GM12892 (cell line): ENCODE measurements around the gene APOM. TPM values are rescaled to one million over a fixed set of nuclear protein-coding genes. Genes with fewer than 3 reads are reported as not detected.

Experiments used
- DNase-seq: peaks from one replicate; pipeline ENCODE4 v3.0.0; 2011; ENCODE audit not compliant: insufficient read length
- FAIRE-seq: peaks from 2 replicates; lab custom pipeline; 2011; peaks lifted over from hg19 to GRCh38; lab: Jason Lieb, UNC
- POLR2A ChIP-seq: IDR thresholded peaks from 2 replicates; pipeline ENCODE4 v1.6.1; 2011; ENCODE audit warnings: low read depth, low read length, control low read depth
- POLR2AphosphoS5 ChIP-seq: IDR thresholded peaks from 2 replicates; pipeline ENCODE4 v1.6.1; 2011; ENCODE audit warnings: low read depth, low read length, control low read depth
- TAF1 ChIP-seq: IDR thresholded peaks from 2 replicates; pipeline ENCODE4 v1.6.1; 2011; ENCODE audit warnings: low read depth, mild to moderate bottlenecking, control low read depth, low read length, borderline replicate concordance
- polyA plus RNA-seq: library from polyadenylated mRNA; unstranded; fragments of >200 nt; gene quantifications from one replicate; pipeline ENCODE4 v1.2.1, GENCODE V29; 2012; ENCODE audit warnings: missing spikeins, inconsistent platforms; ENCODE audit not compliant: missing spikeins

The APOM gene
- polyA plus RNA-seq: 5.6 TPM

- no peak for FAIRE-seq
- TF ChIP-seq POLR2AphosphoS5 (no peak), TAF1 (no peak), POLR2A (no peak)
These were observed at the start of gene APOM for GRCh38 chr6:31655349-31656237. TSS of gene APOM (plus strand) at chr6:31655894. CDS start at chr6:31655967, 73 bp downstream.

DNA sequence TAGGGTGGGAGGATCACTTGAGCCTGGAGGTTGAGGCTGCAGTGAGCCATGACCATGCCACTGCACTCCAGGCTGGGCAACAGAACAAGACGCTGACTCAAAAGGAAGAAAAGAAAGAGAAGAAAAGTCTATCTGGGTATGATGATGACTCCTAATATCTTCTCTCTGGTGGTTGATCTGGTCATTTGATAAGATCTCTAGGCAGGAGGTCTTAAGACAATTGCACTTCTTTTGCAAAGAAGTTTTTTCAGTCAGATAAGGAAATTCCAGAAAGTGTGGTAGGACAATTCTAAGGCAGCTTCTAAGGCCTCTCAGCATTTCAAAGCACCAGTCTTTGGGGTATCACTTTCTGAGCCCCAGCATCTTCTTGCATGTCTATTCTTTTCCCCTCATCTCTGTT is 48.4 kb upstream of the APOM start:
- FAIRE-seq: no peak
- no peak for DNase-seq
- TF ChIP-seq TAF1 (no peak), POLR2AphosphoS5 (no peak), POLR2A (no peak)

More at GRCh38 chr6:31655349-31656237, at the start of gene APOM:
- no peak for DNase-seq

DNA sequence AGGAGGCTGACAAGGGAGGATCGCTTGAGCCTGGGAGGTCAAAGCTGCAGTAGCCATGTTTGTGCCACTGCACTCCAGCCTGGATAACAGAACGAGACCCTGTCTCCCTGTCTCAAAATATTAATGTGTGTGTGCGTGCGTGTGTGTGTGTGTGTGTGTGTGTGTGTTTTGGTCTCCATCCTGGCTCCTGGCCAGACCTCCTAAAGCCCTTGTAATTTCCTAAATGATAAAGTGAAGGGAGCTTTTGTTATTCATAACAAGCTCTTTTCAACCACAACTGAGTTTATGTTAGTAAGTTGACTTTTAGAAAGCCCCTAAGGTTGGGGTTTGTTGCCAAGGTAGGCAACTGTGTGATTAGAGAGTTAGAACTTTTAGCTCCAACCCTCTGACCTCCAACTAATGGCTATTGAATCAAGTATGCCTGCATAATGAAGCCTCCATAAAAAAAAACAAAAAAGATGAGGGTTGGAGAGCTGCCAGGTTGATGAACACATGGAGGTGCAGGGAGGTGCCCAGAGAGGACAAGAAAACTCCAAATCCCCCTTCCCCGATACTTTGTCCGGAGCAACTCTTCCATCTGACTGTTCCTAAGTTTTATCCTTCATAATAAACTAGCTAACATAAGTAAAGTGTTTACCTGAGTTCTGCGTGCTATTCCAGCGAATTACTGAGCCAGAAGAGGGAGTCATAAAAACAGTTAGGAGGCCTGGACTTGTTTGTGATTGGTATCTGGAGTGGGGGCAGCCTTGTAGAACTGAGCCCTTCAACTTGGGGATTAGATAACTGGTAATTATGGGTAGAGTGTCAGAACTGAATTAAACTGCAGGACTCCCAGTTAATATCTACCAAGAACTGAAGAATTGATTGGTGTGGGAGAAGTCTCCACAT is 45.9 kb upstream of the APOM start:
- FAIRE-seq: no peak
- DNase-seq: no peak
- TF ChIP-seq TAF1: no peak
- no peak for TF ChIP-seq POLR2A
- TF ChIP-seq POLR2AphosphoS5: no peak

- FAIRE-seq (no peak), DNase-seq (no peak)
- TF ChIP-seq TAF1 (no peak), POLR2AphosphoS5 (no peak), POLR2A (no peak)
These were observed 44.7 kb upstream of the APOM start for GRCh38 chr6:31610968-31611367.

GRCh38 chr6:31614075-31614619 is 41.5 kb upstream of the APOM start:
- no peak for TF ChIP-seq TAF1
- TF ChIP-seq POLR2A: no peak
- DNase-seq: no peak
- FAIRE-seq: no peak

GRCh38 chr6:31614684-31615578 is 40.8 kb upstream of the APOM start, which contains the start of gene AIF1:
TSS of gene AIF1 (plus strand) at chr6:31615234. CDS start at chr6:31615330, 96 bp downstream.
- TF ChIP-seq POLR2AphosphoS5 (no peak), TAF1 (no peak), POLR2A (no peak)
- FAIRE-seq (no peak), DNase-seq (no peak)

- no peak for DNase-seq
- no peak for FAIRE-seq
- TF ChIP-seq TAF1 (no peak), POLR2A (0 out of 2 replicates have a peak, but pooled peaks have one; percentile 29)
These were observed 39.9 kb upstream of the APOM start for GRCh38 chr6:31615748-31616147.

DNA sequence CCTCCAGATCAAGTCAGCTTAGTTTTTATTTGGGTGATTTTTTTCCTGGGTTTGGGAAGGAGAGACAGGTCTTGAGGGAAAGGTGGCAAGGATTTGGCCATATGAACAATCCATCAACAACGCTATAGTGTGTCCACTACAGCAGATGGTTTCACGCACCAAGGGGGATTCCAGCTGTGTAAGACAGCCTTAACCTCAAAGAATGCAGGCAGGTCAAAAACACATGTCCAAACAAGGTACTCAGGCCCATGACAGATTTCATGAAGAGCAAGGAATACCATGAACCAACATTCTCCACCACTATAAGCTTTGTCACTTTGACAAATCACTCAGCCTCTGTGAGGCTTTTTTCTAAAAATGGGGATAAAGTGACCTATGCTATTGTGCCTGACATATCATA is 38.7 kb upstream of the APOM start:
- DNase-seq: no peak
- TF ChIP-seq TAF1 (no peak), POLR2A (no peak), POLR2AphosphoS5 (no peak)
- FAIRE-seq: peak; percentile 58

DNA sequence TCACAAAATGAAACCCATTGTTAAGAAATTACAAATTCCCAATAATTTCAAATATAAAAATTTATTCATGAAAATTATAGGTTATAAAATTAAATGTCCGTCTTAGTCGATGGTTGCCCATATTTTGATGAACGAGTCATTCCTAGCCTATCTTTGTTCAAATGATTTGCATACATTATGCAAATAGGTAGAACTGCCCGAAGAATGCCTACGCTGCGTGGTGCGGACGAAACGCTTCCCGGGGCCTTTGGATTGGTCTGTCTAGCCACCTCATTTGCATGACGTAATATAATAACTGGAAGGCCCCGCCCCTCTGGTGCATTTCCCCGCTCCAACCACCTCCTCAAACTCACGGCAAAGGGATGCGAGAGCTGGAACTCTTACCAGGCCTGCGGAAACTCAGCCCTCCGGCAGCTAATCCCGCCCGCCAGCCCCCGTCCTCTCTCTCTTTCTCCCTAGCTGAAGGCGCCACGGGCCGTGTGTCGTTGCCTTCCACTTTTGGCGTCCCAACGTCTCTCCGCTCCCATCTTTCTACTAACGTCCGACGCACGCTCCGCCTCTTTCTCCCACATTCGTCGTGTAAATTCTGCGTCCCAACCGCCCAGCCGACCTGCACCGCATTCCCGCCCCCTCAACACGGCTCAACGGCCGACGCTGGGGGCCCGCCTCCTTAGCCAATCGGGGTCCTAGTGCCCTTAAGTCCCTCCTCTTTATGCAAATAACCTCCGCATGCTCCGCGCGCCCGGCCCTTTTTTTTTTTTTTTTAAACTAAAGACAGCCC is 35.7 kb upstream of the APOM start:
- DNase-seq (peak; percentile 89), FAIRE-seq (peak; percentile 93)
- TF ChIP-seq TAF1 (peak; percentile 54; the same call in 1 of the 2 replicates), POLR2A (peak; percentile 83), POLR2AphosphoS5 (peak; percentile 94)
